Testis (tissue), 2 donors: Measurements from ENCODE around the gene LCLAT1.

ENCODE experiments used
- CTCF ChIP-seq, 3 experiments: fragments of 450-650 bp in 2 of 3; fragments of 200-600 bp in 1 of 3; sonication (generic) in 1 of 3; IDR thresholded peaks; one replicate each; pipeline ENCODE4 v1.5.1; 2016 to 2019; ENCODE audit warnings: antibody characterized with exemption in 3 of 3, mild to moderate bottlenecking in 2 of 3, moderate library complexity in 1 of 3
- POLR2A ChIP-seq: fragments of 450-650 bp; IDR thresholded peaks from one replicate; pipeline ENCODE4 v1.6.1; 2017; ENCODE audit warnings: antibody characterized with exemption, mild to moderate bottlenecking, moderate library complexity

DNA sequence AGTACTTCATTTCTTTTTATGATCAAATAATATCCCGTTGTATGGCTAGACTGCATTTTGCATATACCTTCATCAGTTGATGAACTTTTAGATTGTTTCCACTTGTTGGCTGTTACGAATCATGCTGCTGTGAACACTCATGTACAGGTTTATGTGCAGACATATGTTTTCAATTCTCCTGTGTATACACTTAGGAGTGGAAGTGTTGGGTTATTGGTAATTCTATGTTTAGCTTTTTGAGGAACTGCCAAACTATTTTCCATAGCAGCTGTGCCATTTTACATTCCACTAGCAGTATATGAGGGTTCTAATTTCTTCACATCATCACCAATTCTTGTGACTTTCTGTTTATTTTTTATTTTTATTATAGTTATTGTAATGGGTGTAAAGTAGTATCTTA lies 32.1 kb upstream of the LCLAT1 start:
- TF ChIP-seq POLR2A (no peak), CTCF (IDR thresholded peaks at IDR 0.05) (no peak)
